Left cardiac atrium (tissue), 4 donors: ENCODE results near the gene MYO18A. TPM values are rescaled to one million over a fixed set of nuclear protein-coding genes. Genes with fewer than 3 reads are reported as not detected.

Experiments
- ATAC-seq, 2 donors: fragments of 200-7000 bp; cut with Tn5 transposase; one replicate each; pipeline ENCODE4 v1.9.1; 2020; ENCODE audit warnings: mild to moderate bottlenecking in 2 of 2, moderate library complexity in 2 of 2
- DNase-seq: peaks from one replicate; pipeline ENCODE4 v3.0.0-alpha.2; 2020
- intact Hi-C, 2 donors: fragments of 100-400 bp; cut with DNase I; formaldehyde crosslinking; loops; one replicate each; pipeline versions ENCODE4 v1.14.1 to v1.15.1; 2022 to 2023
- total RNA-seq, 2 donors: library from RNA; stranded (reverse); fragmentation: NEBNext Ultra II Directional; extraction: Animal tissue kit (Norgen Biotek cat#: 25700); gene quantifications; one replicate each; pipeline ENCODE4 v1.2.1, GENCODE V29; 2021
- donor health status: DM: no; HTN: yes; CAD: no.
- donor health status: DM: no; HTN: yes; CAD: no; lungs with severe emphysema.
- donor health status: DM: yes; HTN: yes; CAD: no.
- donor health status: Dilated cardiomyopathy.

The MYO18A gene
- total RNA-seq, 2 donors from 2014 or later = 179 to 190 TPM

DNA sequence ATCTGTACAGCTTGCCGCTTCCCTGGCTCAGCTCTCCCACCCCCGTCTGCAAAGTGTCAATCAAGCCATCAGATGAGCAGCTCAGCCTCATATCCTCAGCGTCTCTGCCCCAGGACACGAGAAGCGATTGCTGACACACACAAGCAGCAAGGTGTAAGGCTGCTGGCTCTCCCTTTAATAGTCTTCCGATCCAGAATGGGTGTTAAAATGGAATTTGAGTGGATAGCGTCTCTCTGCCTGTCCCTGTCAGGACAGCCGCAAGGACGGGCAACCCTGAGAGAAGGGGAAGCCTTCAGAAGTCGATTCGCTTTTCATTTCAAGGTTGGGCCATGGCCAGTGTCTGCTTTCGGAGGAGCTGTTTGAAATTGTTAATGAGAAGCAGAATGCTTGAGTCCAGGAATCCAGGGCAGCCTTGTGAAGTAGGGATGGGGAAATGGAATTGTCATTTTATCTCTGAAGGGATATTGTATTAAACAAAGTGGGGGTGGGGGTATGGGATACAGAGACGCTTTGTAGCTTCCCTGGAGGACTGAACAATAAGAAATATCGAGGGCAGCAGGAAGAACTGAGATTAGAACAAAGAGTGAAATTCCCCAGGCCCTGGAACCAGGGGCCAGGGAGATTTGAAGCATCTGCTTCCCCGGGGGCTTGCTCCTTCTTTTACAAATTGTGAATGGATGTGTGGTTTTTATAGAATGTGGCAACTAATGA is 142.0 kb downstream of the MYO18A start:
- ATAC-seq (no peak), DNase-seq (no peak)
- intact Hi-C loops = no loop called here

DNA sequence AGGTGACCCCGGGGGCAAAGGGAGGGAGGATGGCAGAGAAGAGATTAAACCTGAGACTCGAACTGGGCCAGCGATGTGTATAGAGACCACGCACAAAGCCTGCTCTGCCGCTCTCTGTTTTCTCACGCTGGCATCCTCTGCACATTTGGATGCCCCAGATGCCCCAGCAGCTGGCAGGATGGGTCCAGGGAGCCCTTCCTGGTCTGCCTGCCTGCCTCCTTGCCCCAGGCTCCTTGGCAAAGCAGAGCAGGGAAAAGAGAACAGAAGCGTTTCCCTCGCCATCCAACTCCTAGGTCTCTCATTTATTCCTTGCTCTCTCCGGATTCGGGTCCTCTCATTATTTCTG is 142.5 kb downstream of the MYO18A start:
- intact Hi-C loops = no loop called here
- ATAC-seq (no peak), DNase-seq (no peak)

GRCh38 chr17:29036584-29036983 is 143.6 kb downstream of the MYO18A start:
- intact Hi-C loops = no loop called here
- no peak for DNase-seq
- ATAC-seq = no peak

GRCh38 chr17:29034510-29034909 is 145.7 kb downstream of the MYO18A start:
- ATAC-seq (no peak), DNase-seq (no peak)
- intact Hi-C loops = no loop called here

DNA sequence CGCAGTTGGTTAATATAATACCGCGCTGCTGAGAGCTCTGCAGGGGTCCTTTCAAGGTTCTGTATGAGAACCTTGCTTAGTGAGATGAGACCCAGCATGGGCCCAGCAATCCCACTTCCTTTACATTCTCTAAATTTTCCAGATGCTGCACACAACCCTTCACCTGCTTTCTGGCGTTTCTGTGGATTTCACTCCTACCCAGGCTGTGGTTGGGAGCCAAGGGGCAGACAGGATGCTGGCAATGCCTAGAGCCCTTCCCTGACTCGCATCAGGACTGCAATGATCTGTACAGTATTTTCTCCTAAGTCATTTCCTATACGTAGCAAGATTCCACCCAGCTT is 147.4 kb downstream of the MYO18A start:
- ATAC-seq (no peak), DNase-seq (no peak)
- intact Hi-C loops = no loop called here

DNA sequence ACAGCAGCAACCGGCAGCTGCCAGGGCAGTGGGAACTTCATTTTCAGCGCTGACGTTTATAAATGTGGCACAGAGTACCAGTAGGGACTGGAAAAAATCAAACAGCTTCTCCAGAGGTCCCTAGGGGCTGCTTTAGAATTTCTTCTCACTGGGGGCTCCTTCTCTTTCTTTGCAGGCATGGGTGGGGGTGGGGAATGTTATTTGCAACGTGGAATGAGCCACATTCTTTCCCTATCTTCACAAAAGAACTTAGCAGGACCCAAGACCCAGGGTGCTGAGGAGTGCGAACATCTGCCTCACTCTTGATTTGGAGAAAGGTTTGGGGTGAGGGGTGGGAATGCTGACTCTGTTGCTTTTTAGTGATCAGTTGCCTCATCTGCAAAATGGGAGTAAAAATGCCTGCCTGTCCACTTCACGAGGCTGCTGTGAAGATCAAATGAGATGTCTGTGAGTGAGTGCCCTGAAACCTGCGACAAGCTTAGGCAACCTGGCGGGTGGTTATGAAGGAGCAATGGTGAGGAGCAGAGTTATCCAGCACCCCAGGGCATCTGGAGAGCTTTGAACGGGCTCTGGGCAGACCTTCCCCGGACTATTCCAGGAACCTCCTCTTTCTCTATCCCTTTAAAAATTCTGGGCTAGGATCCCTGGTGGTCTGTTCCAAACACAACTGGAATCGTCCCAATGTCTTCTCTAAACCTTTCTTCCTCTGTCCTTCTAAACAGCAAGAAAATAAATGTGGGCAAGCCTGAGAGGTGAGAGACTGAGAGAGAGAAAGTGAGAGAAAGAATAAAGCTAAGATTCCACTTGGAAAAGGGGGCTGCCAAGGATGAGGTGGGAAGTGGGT is 148.0 kb downstream of the MYO18A start:
- intact Hi-C loops = no loop called here
- no peak for DNase-seq
- no peak for ATAC-seq

DNA sequence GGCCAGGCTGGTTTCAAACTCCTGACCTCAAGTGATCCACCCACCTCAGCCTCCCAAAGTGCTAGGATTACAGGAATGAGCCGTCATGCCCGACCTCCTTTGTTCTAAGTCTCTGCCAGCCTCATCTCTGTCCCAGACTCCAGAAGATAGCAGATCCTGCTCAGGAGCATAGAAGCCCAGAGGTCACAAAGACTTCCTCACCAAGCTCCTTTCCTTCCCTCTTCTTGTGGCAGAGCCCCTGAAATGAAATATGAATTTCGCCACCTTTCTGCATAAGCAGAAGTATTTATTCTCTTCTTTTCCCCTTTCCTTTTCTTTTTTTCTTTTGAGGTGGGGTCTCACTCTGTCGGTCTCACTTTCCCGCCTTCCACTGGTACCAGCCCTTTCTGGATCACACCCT is 148.7 kb downstream of the MYO18A start:
- ATAC-seq (no peak), DNase-seq (no peak)
- intact Hi-C loops = no loop called here

GRCh38 chr17:29024316-29024952 is 155.8 kb downstream of the MYO18A start:
- ATAC-seq (no peak), DNase-seq (no peak)
- intact Hi-C loops = no loop called here

DNA sequence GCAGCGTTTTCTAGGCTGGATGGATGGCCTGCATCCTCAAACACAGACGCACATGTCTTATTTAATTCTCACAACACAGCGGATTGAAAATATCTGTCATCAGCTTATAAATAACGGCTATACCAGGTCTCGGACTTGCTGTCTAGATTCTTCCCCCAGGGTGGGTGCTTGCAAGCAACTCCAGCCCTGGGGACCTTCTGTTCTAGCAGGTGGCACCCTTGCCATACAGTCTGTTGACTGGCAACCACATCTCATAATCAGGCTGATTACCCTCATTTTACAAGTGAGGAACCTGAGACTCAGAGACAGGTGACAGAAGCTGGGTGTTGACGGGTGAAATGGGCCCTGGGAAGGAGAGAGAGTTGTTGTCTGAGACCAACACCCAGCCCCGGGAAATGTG is 158.1 kb downstream of the MYO18A start:
- ATAC-seq (no peak), DNase-seq (no peak)
- intact Hi-C loops = no loop called here

GRCh38 chr17:29021226-29021625 is 159.0 kb downstream of the MYO18A start:
- DNase-seq = no peak
- no peak for ATAC-seq
- intact Hi-C loops = no loop called here

Other genes starting within 250 kb of the MYO18A start
- gene PHF12, start 228.9 kb downstream of the MYO18A start, total RNA-seq = 10 to 100 TPM; 18.8 to 23.4 TPM
- under 1 TPM; 0.12 to 0.31 TPM for gene SEZ6, start 174.4 kb downstream of the MYO18A start, total RNA-seq
- under 1 TPM; 0.55 to 0.91 TPM for gene PIPOX, start 137.3 kb downstream of the MYO18A start, total RNA-seq
- gene CRYBA1, start 66.5 kb upstream of the MYO18A start, total RNA-seq = not detected
- gene NUFIP2, start 113.8 kb upstream of the MYO18A start, total RNA-seq = 10 to 100 TPM; 31.8 to 48.3 TPM
- gene TAOK1, start 210.0 kb upstream of the MYO18A start, total RNA-seq = 10 to 100 TPM; 47.2 to 59.1 TPM